Non-pigmented ciliary epithelial cell (primary cell): Measurements from ENCODE around the gene UTP18.

Experiments
- DNase-seq: peaks from one replicate; pipeline ENCODE4 v3.0.0-alpha.2; 2010; ENCODE audit warnings: low read depth

The UTP18 gene

GRCh38 chr17:51335883-51336822 is 75.8 kb downstream of the UTP18 start:
- DNase-seq: no peak

GRCh38 chr17:51341457-51341856 is 81.1 kb downstream of the UTP18 start:
- no peak for DNase-seq

GRCh38 chr17:51342257-51342656 is 81.9 kb downstream of the UTP18 start:
- DNase-seq: no peak

GRCh38 chr17:51344532-51344931 is 84.2 kb downstream of the UTP18 start:
- DNase-seq: no peak

GRCh38 chr17:51346218-51346982 is 86.1 kb downstream of the UTP18 start:
- DNase-seq: no peak
